SHP77 (cell line): Measurements from ENCODE around the gene SOCS7.
"Not testable (repeated sequence)": the region's sequence is repeated elsewhere in the genome, so short reads cannot be mapped to it uniquely, and the experiment has no call there.

Experiments used
- DNase-seq, 2 experiments: peaks; one replicate each; lab custom pipeline; 2025; lab: John Stamatoyannopoulos, UW

SOCS7 gene

GRCh38 chr17:38421871-38422827 lies 70.5 kb downstream of the SOCS7 start:
- peak; percentile 48 to 69 for DNase-seq

GRCh38 chr17:38424297-38424972 lies 72.8 kb downstream of the SOCS7 start:
- no peak for DNase-seq

- DNase-seq, result no peak
Observed at GRCh38 chr17:38425031-38425430, 73.4 kb downstream of the SOCS7 start.

GRCh38 chr17:38425744-38426143 lies 74.1 kb downstream of the SOCS7 start:
- DNase-seq, result no peak

- no peak for DNase-seq
Observed at GRCh38 chr17:38426441-38426840, 74.8 kb downstream of the SOCS7 start.

GRCh38 chr17:38427160-38427949 lies 75.7 kb downstream of the SOCS7 start:
- DNase-seq, result no peak

GRCh38 chr17:38428112-38428642 lies 76.5 kb downstream of the SOCS7 start, which contains the start of gene ARHGAP23:
TSS of gene ARHGAP23 (plus strand) at chr17:38428464. CDS start at chr17:38428486, 22 bp downstream.
- DNase-seq, result no peak

- DNase-seq, result no peak
Observed at GRCh38 chr17:38428643-38429371, 77.2 kb downstream of the SOCS7 start.

GRCh38 chr17:38429476-38430100 lies 77.9 kb downstream of the SOCS7 start:
- no peak for DNase-seq

GRCh38 chr17:38430316-38430715 lies 78.7 kb downstream of the SOCS7 start:
- DNase-seq, result no peak

- DNase-seq, result no peak
Observed at GRCh38 chr17:38430822-38431221, 79.2 kb downstream of the SOCS7 start.

- no peak for DNase-seq
Observed at GRCh38 chr17:38431346-38432145, 79.9 kb downstream of the SOCS7 start.

- DNase-seq, result no peak
Observed at GRCh38 chr17:38434178-38434665, 82.6 kb downstream of the SOCS7 start.

GRCh38 chr17:38435795-38436194 lies 84.2 kb downstream of the SOCS7 start:
- DNase-seq, result no peak

- no peak for DNase-seq
Observed at GRCh38 chr17:38436386-38436785, 84.7 kb downstream of the SOCS7 start.

- DNase-seq, result not testable (repeated sequence)
Observed at GRCh38 chr17:38437313-38437712, 85.7 kb downstream of the SOCS7 start.

- DNase-seq, result no peak
Observed at GRCh38 chr17:38439436-38439835, 87.8 kb downstream of the SOCS7 start.

- DNase-seq, result no peak
Observed at GRCh38 chr17:38440614-38441397, 89.2 kb downstream of the SOCS7 start.
